T-helper 17 cell (primary cell): ENCODE data around the gene TUFT1. TPM values are rescaled to one million over a fixed set of nuclear protein-coding genes. Genes with fewer than 3 reads are reported as not detected.

Experiments used
- ATAC-seq: fragments of 150-1000 bp; cut with Tn5 transposase; 2 replicates; pipeline ENCODE4 v1.10.0; 2021; ENCODE audit warnings: mild to moderate bottlenecking, moderate library complexity
- DNase-seq, 3 donors: peaks; one replicate each; pipeline versions ENCODE4 v3.0.0 to v3.0.0-alpha.2; 2020 to 2021
- H3K9me3 ChIP-seq: one replicate; pipeline ENCODE4 v1.7.0; 2013; ENCODE audit warnings: low read length, mild to moderate bottlenecking; ENCODE audit not compliant: control insufficient read depth, poor library complexity, severe bottlenecking
- H3K27ac Mint-ChIP-seq: one replicate; pipeline ENCODE4 v1.8.0; 2022; ENCODE audit warnings: mild to moderate bottlenecking, moderate library complexity, mixed read lengths
- H3K27me3 Mint-ChIP-seq: one replicate; pipeline ENCODE4 v1.8.0; 2022; ENCODE audit warnings: mixed read lengths
- H3K36me3 Mint-ChIP-seq: one replicate; pipeline ENCODE4 v1.8.0; 2022; ENCODE audit warnings: low read depth, mixed read lengths
- H3K4me1 Mint-ChIP-seq: one replicate; pipeline ENCODE4 v1.8.0; 2022; ENCODE audit warnings: mild to moderate bottlenecking, mixed read lengths
- H3K4me3 Mint-ChIP-seq: one replicate; pipeline ENCODE4 v1.8.0; 2022; ENCODE audit warnings: mild to moderate bottlenecking, moderate library complexity, mixed read lengths
- total RNA-seq, 4 donors: library from RNA in 2 of 4; stranded (reverse) in 2 of 4; gene quantifications; one replicate each; pipeline ENCODE4 v1.2.3 and lab custom pipeline; 2022 to 2026

TUFT1 gene, protein sequence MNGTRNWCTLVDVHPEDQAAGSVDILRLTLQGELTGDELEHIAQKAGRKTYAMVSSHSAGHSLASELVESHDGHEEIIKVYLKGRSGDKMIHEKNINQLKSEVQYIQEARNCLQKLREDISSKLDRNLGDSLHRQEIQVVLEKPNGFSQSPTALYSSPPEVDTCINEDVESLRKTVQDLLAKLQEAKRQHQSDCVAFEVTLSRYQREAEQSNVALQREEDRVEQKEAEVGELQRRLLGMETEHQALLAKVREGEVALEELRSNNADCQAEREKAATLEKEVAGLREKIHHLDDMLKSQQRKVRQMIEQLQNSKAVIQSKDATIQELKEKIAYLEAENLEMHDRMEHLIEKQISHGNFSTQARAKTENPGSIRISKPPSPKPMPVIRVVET
- 10 to 100 TPM; 11.4 to 18.2 TPM for total RNA-seq
- 13.8 to 30.5 reads per million in 2 donors for total RNA-seq (lab: John Stamatoyannopoulos, UW)

- DNase-seq (peak; percentile 93), ATAC-seq (peak; percentile 99)
- no peaks in the 10 kb centered on the region for H3K9me3 ChIP-seq
- peaks cover 23% of the 10 kb centered on the region for H3K4me1 Mint-ChIP-seq
- peak within 1 kb of the TSS; percentile 95 for H3K4me3 Mint-ChIP-seq
- peak within 1 kb of the TSS; percentile 90 for H3K27ac Mint-ChIP-seq
- no peaks in the 10 kb centered on the region for H3K36me3 Mint-ChIP-seq
- H3K27me3 Mint-ChIP-seq, result peaks cover 8% of the 10 kb centered on the region
These were observed at the start of gene TUFT1 for GRCh38 chr1:151540021-151540981. TUFT1 (plus strand) TSS chr1:151540309; CDS start chr1:151540367, 58 bp downstream.

DNA sequence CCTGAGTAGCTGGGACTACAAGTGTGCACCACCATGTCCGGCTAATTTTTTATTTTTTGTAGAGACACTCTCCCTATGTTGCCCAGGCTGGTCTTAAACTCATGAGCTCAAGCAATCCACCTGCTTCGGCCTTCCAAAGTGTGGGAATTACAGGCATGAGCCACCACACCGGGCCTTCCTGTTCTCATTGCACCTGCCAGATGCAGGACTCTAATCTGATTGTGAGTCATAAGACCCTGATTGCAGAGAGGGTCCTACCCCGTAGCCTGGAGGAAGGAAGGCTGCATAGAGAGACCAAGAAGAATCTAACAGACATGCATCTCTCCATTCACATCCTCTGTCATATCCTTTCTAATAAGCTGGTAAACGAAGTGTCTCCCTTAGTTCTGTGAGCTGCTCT is 48.5 kb upstream of the TUFT1 start:
- no peaks in the 10 kb centered on the region for H3K9me3 ChIP-seq
- Mint-ChIP-seq H3K36me3 (peaks cover 4% of the 10 kb centered on the region), H3K4me3 (no peak overlapping the region), H3K27me3 (no peaks in the 10 kb centered on the region), H3K27ac (no peak overlapping the region), H3K4me1 (peaks cover 2% of the 10 kb centered on the region)
- DNase-seq (no peak), ATAC-seq (no peak)

DNA sequence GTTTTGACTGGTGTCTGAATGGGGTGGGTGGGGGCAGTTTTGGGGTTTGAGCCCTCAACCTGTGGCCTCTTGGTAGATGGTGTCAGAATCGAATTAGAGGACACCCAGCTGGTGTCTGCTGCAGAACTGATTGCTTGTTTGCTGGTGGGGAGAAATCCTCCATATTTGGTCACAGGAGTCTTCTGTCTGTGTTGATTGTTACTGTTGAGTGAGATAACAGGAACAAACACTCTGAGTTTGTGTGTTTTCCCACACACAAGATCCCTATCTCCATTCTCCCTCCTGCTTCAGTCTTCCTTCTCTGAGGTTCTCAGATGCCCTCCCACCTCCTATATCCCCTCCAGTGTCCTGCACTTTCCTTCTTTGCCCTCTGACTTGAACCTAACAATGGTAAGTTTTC is 48.0 kb upstream of the TUFT1 start:
- peaks cover 4% of the 10 kb centered on the region for H3K36me3 Mint-ChIP-seq
- H3K27ac Mint-ChIP-seq, result no peak overlapping the region
- no peaks in the 10 kb centered on the region for H3K27me3 Mint-ChIP-seq
- peaks cover 2% of the 10 kb centered on the region for H3K4me1 Mint-ChIP-seq
- H3K9me3 ChIP-seq, result no peaks in the 10 kb centered on the region
- ATAC-seq (no peak), DNase-seq (no peak)
- H3K4me3 Mint-ChIP-seq, result peak overlapping the region; percentile 41

GRCh38 chr1:151493042-151493441 is 47.1 kb upstream of the TUFT1 start:
- H3K27me3 Mint-ChIP-seq, result no peaks in the 10 kb centered on the region
- peaks cover 4% of the 10 kb centered on the region for H3K36me3 Mint-ChIP-seq
- peaks cover 2% of the 10 kb centered on the region for H3K4me1 Mint-ChIP-seq
- no peak overlapping the region for H3K27ac Mint-ChIP-seq
- H3K4me3 Mint-ChIP-seq, result no peak overlapping the region
- ATAC-seq (no peak), DNase-seq (no peak)
- H3K9me3 ChIP-seq, result no peaks in the 10 kb centered on the region

- peaks cover 4% of the 10 kb centered on the region for H3K36me3 Mint-ChIP-seq
- no peaks in the 10 kb centered on the region for H3K4me1 Mint-ChIP-seq
- ATAC-seq, result no peak
- DNase-seq, result no peak
- no peak overlapping the region for H3K4me3 Mint-ChIP-seq
- no peaks in the 10 kb centered on the region for H3K9me3 ChIP-seq
- no peak overlapping the region for H3K27ac Mint-ChIP-seq
- no peaks in the 10 kb centered on the region for H3K27me3 Mint-ChIP-seq
These were observed 45.3 kb upstream of the TUFT1 start for GRCh38 chr1:151494741-151495281.

DNA sequence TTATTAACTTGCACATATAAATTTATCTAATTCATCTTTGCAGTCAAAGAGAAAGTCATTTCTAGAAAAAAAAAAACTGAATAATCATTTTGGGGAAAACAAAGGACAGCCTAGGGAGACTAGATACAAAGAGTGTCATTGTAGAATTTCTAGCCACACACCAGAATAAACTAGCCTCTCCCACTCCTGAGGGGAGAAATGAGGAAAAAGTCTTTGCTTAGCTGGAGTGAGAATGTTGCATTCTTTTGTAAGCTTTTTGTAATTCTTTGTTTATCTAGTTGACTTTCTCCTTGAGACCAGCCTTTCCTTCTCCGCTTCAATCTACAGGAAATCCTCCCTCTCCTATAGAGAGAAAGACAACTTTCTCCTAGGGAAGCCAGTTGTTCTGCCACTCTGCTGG is 44.8 kb upstream of the TUFT1 start:
- Mint-ChIP-seq H3K4me1 (no peaks in the 10 kb centered on the region), H3K27ac (no peak overlapping the region), H3K4me3 (no peak overlapping the region), H3K27me3 (no peaks in the 10 kb centered on the region), H3K36me3 (peaks cover 4% of the 10 kb centered on the region)
- H3K9me3 ChIP-seq, result no peaks in the 10 kb centered on the region
- DNase-seq, result no peak
- no peak for ATAC-seq

DNA sequence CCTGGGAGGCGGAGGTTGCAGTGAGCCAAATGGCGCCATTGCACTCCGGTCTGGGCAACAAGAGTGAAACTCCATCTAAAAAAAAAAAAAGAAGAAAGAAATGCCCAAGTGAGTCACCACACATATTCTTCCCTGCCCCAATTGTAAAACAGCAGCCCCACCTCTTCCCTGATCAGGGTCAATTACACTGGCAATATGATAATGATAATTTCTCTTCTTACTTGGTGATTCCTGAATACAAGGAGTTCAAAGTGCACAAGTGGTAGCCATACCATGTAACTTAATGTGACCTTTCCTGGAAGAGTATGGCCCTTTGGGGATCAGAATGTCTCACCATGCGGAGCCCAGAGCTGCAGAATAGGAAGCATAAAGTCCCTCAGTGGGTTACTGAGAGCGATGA is 40.7 kb upstream of the TUFT1 start:
- H3K4me1 Mint-ChIP-seq, result peaks cover 5% of the 10 kb centered on the region
- H3K4me3 Mint-ChIP-seq, result no peak overlapping the region
- no peaks in the 10 kb centered on the region for H3K36me3 Mint-ChIP-seq
- no peak overlapping the region for H3K27ac Mint-ChIP-seq
- DNase-seq (no peak), ATAC-seq (no peak)
- H3K9me3 ChIP-seq, result no peaks in the 10 kb centered on the region
- no peaks in the 10 kb centered on the region for H3K27me3 Mint-ChIP-seq

DNA sequence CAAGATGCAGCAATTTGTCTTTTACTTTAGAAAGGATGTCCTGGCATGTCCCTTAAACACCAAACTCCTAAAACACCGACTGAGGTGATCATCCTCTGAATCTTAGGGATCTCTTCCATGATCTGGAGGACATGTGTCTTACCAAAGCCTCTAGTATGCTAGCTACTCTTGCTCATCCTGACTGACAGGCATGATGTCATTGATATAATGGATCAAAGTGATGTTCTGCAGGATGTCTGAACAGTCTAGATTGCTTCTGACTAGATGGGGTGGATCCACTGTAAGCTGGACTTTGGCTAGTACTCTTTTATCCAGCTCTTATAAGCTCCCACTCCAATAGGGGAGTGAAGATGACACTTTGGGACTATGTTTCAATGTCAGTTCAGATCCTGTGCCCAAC is 40.2 kb upstream of the TUFT1 start:
- H3K9me3 ChIP-seq, result no peaks in the 10 kb centered on the region
- DNase-seq, result no peak
- ATAC-seq, result no peak
- Mint-ChIP-seq H3K4me1 (peaks cover 5% of the 10 kb centered on the region), H3K27me3 (no peaks in the 10 kb centered on the region), H3K36me3 (no peaks in the 10 kb centered on the region), H3K27ac (no peak overlapping the region), H3K4me3 (no peak overlapping the region)

DNA sequence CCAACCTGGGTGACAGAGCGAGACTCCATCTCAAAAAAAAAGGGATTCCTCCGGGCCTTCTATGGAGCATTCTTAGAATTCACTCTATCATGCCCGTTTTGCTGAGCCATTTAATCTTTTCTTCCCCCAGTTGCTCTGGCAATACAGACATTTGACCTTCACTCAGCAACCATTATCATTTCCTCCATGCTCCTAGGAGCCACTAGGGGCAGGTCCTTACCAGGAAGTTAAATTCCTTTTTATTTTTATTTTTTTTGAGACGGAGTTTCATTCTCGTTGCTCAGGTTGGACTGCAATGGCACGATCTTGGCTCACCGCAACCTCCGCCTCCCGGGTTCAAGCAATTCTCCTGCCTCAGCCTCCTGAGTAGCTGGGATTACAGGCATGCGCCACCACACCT is 38.6 kb upstream of the TUFT1 start:
- H3K4me1 Mint-ChIP-seq, result peaks cover 10% of the 10 kb centered on the region
- no peak overlapping the region for H3K4me3 Mint-ChIP-seq
- H3K27ac Mint-ChIP-seq, result no peak overlapping the region
- H3K9me3 ChIP-seq, result no peaks in the 10 kb centered on the region
- H3K27me3 Mint-ChIP-seq, result no peaks in the 10 kb centered on the region
- H3K36me3 Mint-ChIP-seq, result no peaks in the 10 kb centered on the region
- ATAC-seq (no peak), DNase-seq (no peak)

DNA sequence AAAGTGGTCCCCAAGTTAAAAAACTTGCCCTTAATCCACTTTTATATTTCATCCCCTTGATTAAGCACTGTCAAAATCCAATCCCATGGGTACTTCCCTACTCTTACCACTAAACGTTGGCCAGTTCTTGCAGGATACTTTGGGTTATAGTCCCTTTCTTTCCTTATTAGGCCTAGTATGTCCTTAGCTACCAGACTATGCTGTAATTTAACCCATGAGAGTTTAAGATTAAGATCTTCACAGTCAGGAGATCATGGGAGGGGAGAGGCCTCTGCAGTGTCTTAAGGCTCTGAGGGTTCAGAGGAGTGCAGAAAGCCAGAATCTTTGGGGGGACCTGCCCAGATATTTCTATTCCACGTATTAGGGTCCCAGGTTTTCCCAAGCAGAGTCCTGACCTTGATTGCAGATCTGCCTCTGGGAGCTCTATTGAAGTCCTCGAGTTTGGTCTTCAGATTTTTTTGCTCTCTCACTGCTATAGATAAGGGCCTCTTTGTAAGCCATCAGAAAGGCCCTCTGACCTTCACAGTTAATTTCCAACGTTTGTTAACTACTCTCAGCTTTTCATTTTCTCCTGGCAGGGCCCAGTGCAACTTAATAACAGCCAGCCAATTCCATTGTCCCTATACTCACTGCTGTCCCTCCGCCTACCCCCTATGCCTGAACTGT is 37.9 kb upstream of the TUFT1 start:
- DNase-seq (no peak), ATAC-seq (no peak)
- Mint-ChIP-seq H3K27me3 (no peaks in the 10 kb centered on the region), H3K4me3 (no peak overlapping the region), H3K27ac (no peak overlapping the region), H3K4me1 (peaks cover 12% of the 10 kb centered on the region), H3K36me3 (no peaks in the 10 kb centered on the region)
- no peaks in the 10 kb centered on the region for H3K9me3 ChIP-seq

- no peaks in the 10 kb centered on the region for H3K27me3 Mint-ChIP-seq
- H3K9me3 ChIP-seq, result no peaks in the 10 kb centered on the region
- H3K4me3 Mint-ChIP-seq, result no peak overlapping the region
- H3K36me3 Mint-ChIP-seq, result no peaks in the 10 kb centered on the region
- ATAC-seq (no peak), DNase-seq (no peak)
- peaks cover 14% of the 10 kb centered on the region for H3K4me1 Mint-ChIP-seq
- H3K27ac Mint-ChIP-seq, result no peak overlapping the region
These were observed 37.0 kb upstream of the TUFT1 start for GRCh38 chr1:151502859-151503780.

GRCh38 chr1:151504252-151504651 is 35.9 kb upstream of the TUFT1 start:
- DNase-seq (no peak), ATAC-seq (no peak)
- H3K27ac Mint-ChIP-seq, result no peak overlapping the region
- peaks cover 14% of the 10 kb centered on the region for H3K4me1 Mint-ChIP-seq
- H3K9me3 ChIP-seq, result no peaks in the 10 kb centered on the region
- no peaks in the 10 kb centered on the region for H3K27me3 Mint-ChIP-seq
- H3K36me3 Mint-ChIP-seq, result no peaks in the 10 kb centered on the region
- H3K4me3 Mint-ChIP-seq, result no peak overlapping the region
